OCI-LY3 (cell line): Measurements from ENCODE around the gene ASPSCR1.

Experiments used
- H2AFZ ChIP-seq: fragments of 200-600, 300-600 bp; shearing (Covaris generic); 2 replicates; pipeline ENCODE4 v1.6.0; 2014; ENCODE audit warnings: antibody characterized with exemption, low read depth, low read length
- H3K27ac ChIP-seq: fragments of 200-600, 300-600 bp; sonication (generic); 2 replicates; pipeline ENCODE4 v1.5.1; 2014; ENCODE audit warnings: mild to moderate bottlenecking, low read length, moderate library complexity, mixed read lengths
- H3K27me3 ChIP-seq: fragments of 200-600, 300-600 bp; sonication (generic); 2 replicates; pipeline ENCODE4 v1.6.1; 2014; ENCODE audit warnings: low read depth, low read length, mixed read lengths
- H3K36me3 ChIP-seq: fragments of 200-600, 300-600 bp; sonication (generic); replicated peaks from 2 replicates; pipeline ENCODE3; 2014; ENCODE audit warnings: low read depth, low read length, mixed read lengths
- H3K4me1 ChIP-seq: fragments of 300-600, 200-600 bp; sonication (generic); 2 replicates; pipeline ENCODE4 v1.6.1; 2014; ENCODE audit warnings: low read length, mixed read lengths
- H3K4me2 ChIP-seq: fragments of 200-600, 300-600 bp; sonication (generic); 2 replicates; pipeline ENCODE4 v1.6.1; 2014; ENCODE audit warnings: low read length, mixed read lengths
- H3K4me3 ChIP-seq: fragments of 300-600, 200-600 bp; sonication (generic); 2 replicates; pipeline ENCODE4 v1.5.1; 2014; ENCODE audit warnings: antibody characterized with exemption, mild to moderate bottlenecking, low read length, moderate library complexity
- H3K79me2 ChIP-seq: fragments of 300-600, 200-600 bp; shearing (Covaris generic); 2 replicates; pipeline ENCODE4 v1.6.1; 2014; ENCODE audit warnings: mild to moderate bottlenecking, low read length, mixed read lengths
- H3K9ac ChIP-seq: fragments of 300-600, 200-600 bp; shearing (Covaris generic); 2 replicates; pipeline ENCODE4 v1.6.0; 2014; ENCODE audit warnings: mild to moderate bottlenecking, low read length, moderate library complexity
- H3K9me3 ChIP-seq: fragments of 200-600, 300-600 bp; shearing (Covaris generic); 2 replicates; pipeline ENCODE4 v1.6.1; 2014; ENCODE audit warnings: low read length, mixed read lengths; ENCODE audit not compliant: insufficient read depth
- H4K20me1 ChIP-seq: fragments of 200-600, 300-600 bp; sonication (generic); 2 replicates; pipeline ENCODE4 v1.6.1; 2016; ENCODE audit warnings: low read length, mixed read lengths; ENCODE audit not compliant: insufficient read depth
- EZH2phosphoT487 ChIP-seq: fragments of 200-600 bp; shearing (Covaris generic); IDR thresholded peaks from 2 replicates; pipeline ENCODE4 v1.6.1; 2018; ENCODE audit warnings: antibody characterized with exemption, mixed run types, low read depth
- TF ChIP-seq, protein P1 (sequence below): fragments of 200-600, 300-600 bp; sonication (generic); IDR thresholded peaks from 2 replicates; pipeline ENCODE4 v1.5.1; 2014; ENCODE audit warnings: antibody characterized with exemption, low read length, low read depth

Gene ASPSCR1

DNA sequence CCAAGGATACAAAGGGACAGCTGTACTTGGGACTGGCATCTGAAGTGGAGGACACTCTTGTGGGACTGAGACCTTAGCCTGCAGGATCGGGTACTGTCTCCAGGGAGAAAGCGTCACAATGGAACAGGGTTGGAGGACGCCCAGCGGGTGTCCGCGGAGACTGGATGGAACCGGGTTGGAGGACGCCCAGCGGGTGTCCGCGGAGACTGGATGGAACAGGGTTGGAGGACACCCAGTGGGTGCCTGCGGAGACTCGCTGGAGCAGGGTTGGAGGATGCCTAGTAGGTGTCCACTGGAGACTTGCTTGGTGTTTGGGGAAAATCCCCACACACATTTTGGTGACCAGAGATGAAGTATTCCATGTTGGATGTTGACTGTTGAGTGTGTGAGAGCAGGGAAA lies 30.2 kb upstream of the ASPSCR1 start, which contains the start of gene MYADML2:
TSS of gene MYADML2 (minus strand) at position 45 of the 400 bp plus-strand sequence. CDS start 5,492 bp downstream, outside the sequence.
- no peaks in the 10 kb centered on the region for H3K9me3 ChIP-seq
- H3K9ac ChIP-seq = no peak within 1 kb of the TSS
- H3K4me3 ChIP-seq = no peak within 1 kb of the TSS
- no peaks in the 10 kb centered on the region for H3K36me3 ChIP-seq
- no peaks in the 10 kb centered on the region for H3K79me2 ChIP-seq
- peaks cover 8% of the 10 kb centered on the region; the same call in 1 of the 2 replicates for H3K27me3 ChIP-seq
- H2AFZ ChIP-seq = no peak within 1 kb of the TSS
- H3K4me1 ChIP-seq = peaks cover 9% of the 10 kb centered on the region
- TF ChIP-seq, protein P1, sequence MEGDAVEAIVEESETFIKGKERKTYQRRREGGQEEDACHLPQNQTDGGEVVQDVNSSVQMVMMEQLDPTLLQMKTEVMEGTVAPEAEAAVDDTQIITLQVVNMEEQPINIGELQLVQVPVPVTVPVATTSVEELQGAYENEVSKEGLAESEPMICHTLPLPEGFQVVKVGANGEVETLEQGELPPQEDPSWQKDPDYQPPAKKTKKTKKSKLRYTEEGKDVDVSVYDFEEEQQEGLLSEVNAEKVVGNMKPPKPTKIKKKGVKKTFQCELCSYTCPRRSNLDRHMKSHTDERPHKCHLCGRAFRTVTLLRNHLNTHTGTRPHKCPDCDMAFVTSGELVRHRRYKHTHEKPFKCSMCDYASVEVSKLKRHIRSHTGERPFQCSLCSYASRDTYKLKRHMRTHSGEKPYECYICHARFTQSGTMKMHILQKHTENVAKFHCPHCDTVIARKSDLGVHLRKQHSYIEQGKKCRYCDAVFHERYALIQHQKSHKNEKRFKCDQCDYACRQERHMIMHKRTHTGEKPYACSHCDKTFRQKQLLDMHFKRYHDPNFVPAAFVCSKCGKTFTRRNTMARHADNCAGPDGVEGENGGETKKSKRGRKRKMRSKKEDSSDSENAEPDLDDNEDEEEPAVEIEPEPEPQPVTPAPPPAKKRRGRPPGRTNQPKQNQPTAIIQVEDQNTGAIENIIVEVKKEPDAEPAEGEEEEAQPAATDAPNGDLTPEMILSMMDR = no peak
- H4K20me1 ChIP-seq = no peaks in the 10 kb centered on the region
- H3K4me2 ChIP-seq = no peak within 1 kb of the TSS
- H3K27ac ChIP-seq = no peak within 1 kb of the TSS

DNA sequence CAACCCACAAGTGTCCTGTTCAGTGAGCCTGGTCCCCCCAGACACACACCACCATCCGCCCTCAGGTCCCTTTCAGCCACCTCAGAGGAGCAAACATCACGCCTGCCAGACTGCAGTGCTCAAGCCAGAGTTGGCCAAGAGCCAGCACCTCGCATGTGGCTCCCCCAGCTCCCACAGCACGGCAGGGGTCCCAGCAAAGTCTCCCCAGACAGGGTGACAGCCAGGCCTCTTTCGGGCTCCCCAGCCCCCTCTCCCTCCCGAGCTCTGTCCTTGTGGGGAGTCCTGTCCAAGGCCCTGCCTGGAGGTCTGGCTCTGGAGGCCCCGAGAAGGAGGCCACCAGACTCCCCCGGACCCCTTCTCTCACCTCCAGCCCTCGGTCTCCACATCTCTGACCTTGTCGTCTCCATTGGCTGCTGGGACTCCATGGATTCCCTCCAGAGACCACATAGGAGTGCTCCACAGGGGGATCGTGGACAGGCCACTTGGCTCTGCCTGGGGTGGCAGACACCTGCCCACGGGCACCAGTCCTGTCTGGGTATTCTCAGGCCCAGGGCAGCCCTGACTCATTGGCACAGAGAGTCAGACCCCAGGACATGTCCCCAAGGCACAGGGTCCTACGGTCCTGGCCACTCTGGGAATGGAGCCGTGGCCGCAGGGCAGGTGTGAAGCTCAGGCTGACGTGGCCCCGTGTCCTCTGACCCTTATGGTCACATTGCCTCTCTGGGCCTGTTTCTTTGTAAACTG lies 28.6 kb upstream of the ASPSCR1 start:
- H3K9me3 ChIP-seq = no peaks in the 10 kb centered on the region
- H3K4me1 ChIP-seq = peaks cover 5% of the 10 kb centered on the region
- no peaks in the 10 kb centered on the region for H3K36me3 ChIP-seq
- no peak overlapping the region for H3K4me3 ChIP-seq
- no peak overlapping the region for H2AFZ ChIP-seq
- no peak overlapping the region for H3K4me2 ChIP-seq
- TF ChIP-seq, protein P1 = no peak
- no peak for TF ChIP-seq EZH2phosphoT487
- H3K27ac ChIP-seq = no peak overlapping the region
- no peaks in the 10 kb centered on the region for H4K20me1 ChIP-seq
- H3K79me2 ChIP-seq = no peaks in the 10 kb centered on the region
- H3K9ac ChIP-seq = no peak overlapping the region
- H3K27me3 ChIP-seq = peaks cover 6% of the 10 kb centered on the region; the same call in 1 of the 2 replicates

DNA sequence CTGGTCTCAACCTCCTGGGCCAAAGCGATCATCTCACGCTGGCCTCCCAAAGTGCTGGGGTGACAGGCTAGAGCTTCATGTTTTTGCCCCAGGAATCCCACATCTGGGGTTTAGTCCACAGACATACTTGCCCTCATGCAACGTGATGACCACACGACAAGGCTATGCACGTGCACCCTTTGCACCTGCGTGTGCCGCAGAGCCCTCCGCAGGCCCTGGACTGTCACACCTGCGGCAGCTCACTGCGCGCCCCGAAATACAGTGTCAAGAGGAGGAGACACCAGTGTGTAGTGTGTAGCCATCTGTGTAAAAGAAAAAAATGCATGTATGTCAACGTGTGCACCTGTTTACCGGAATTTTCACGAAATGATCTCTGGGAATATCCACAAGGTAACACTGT lies 26.9 kb upstream of the ASPSCR1 start:
- no peak overlapping the region for H3K9ac ChIP-seq
- H3K4me3 ChIP-seq = no peak overlapping the region
- H3K4me2 ChIP-seq = no peak overlapping the region
- no peaks in the 10 kb centered on the region for H3K4me1 ChIP-seq
- no peak overlapping the region for H3K27ac ChIP-seq
- no peaks in the 10 kb centered on the region for H4K20me1 ChIP-seq
- no peaks in the 10 kb centered on the region for H3K27me3 ChIP-seq
- H3K9me3 ChIP-seq = no peaks in the 10 kb centered on the region
- no peaks in the 10 kb centered on the region for H3K36me3 ChIP-seq
- H3K79me2 ChIP-seq = no peaks in the 10 kb centered on the region
- H2AFZ ChIP-seq = no peak overlapping the region
- TF ChIP-seq, protein P1 = no peak
- TF ChIP-seq EZH2phosphoT487 = no peak

DNA sequence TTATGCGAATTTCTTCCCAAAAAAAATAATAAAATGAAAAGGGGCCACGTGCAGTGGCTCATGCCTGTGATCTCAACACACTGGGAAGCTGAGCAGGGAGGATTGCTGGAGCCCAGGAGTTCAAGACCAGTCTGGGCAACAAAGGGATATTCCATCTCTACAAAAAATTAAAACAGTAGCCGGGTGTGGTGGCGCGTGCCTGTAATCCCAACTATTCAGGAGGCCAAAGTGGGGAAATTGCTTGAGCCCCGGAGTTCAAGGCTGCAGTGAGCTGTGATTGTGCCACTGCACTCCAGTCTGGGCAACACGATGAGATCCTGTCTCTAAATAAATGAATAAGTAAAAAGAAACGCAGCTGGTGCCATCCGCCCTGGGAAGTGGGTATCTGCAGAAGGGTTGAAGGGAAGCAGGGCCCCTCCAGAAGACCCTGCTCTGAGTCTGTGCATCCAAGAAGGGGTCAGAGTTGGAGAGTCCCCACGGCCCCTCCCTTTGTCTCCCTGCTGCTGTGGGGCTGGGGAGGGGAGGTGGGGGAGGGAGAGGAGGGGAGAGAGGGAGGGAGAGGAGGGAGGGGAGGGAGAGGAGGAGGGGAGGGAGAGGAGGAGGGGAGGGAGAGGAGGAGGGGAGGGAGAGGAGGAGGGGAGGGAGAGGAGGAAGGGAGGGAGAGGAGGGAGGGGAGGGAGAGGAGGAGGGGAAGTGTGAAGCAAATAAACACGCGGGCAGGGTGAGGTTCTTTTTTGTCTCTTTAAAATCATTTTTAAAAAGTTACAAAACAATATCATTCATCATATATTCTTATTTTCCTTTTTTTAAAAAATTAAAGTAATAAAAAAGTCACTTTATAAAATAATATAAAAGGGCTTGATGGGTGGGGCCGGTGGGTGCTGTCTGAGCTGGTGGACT lies 25.4 kb upstream of the ASPSCR1 start:
- no peaks in the 10 kb centered on the region for H3K27me3 ChIP-seq
- H3K4me1 ChIP-seq = no peaks in the 10 kb centered on the region
- H3K4me3 ChIP-seq = no peak overlapping the region
- TF ChIP-seq, protein P1 = no peak
- TF ChIP-seq EZH2phosphoT487 = no peak
- H3K4me2 ChIP-seq = no peak overlapping the region
- no peaks in the 10 kb centered on the region for H3K9me3 ChIP-seq
- H3K36me3 ChIP-seq = no peaks in the 10 kb centered on the region
- H4K20me1 ChIP-seq = no peaks in the 10 kb centered on the region
- H3K9ac ChIP-seq = no peak overlapping the region
- no peaks in the 10 kb centered on the region for H3K79me2 ChIP-seq
- H3K27ac ChIP-seq = no peak overlapping the region
- H2AFZ ChIP-seq = no peak overlapping the region
